HG02642 (cell line): ENCODE data around the gene OPN1MW2.
"Not testable (repeated sequence)": the region's sequence is repeated elsewhere in the genome, so short reads cannot be mapped to it uniquely, and the experiment has no call there.

ENCODE experiments used
- ATAC-seq: cut with Tn5 transposase; IDR thresholded peaks from one replicate; pipeline ENCODE4 v1.9.1; 2021; ENCODE audit warnings: mild to moderate bottlenecking; ENCODE audit not compliant: unreplicated experiment, poor library complexity

The OPN1MW2 gene

GRCh38 chrX:154219456-154219855 lies at the start of gene OPN1MW2:
OPN1MW2 (plus strand) TSS chrX:154219756; CDS start chrX:154219816, 60 bp downstream.
- ATAC-seq, result not testable (repeated sequence)

DNA sequence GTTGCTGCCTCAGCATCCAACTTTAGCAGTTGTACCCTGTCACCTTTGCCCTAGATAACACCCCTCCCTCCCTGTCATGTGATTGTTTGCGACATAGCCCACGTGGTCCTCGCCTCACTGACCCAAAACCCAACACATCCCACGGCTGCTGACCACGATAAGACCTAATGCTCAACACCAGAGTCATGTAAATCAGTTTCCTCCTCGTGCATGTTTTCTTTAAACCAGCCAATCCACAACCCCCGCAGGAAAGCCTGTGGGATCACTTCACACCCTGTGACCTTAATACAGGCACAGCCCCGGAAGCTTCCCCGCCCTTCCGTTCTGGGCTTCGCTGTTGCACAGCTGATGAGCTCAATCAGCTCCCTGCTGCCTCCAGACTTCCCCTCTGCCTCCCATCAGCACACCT lies 47.0 kb upstream of the OPN1MW2 start:
- ATAC-seq, result not testable (repeated sequence)

- ATAC-seq, result not testable (repeated sequence)
These were observed 45.2 kb upstream of the OPN1MW2 start for GRCh38 chrX:154174356-154174755.

DNA sequence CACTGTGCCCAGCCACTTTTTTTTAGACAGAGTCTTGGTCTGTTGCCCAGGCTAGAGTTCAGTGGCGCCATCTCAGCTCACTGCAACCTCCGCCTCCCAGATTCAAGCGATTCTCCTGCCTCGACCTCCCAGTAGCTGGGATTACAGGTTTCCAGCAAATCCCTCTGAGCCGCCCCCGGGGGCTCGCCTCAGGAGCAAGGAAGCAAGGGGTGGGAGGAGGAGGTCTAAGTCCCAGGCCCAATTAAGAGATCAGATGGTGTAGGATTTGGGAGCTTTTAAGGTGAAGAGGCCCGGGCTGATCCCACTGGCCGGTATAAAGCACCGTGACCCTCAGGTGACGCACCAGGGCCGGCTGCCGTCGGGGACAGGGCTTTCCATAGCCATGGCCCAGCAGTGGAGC lies 37.3 kb upstream of the OPN1MW2 start, which contains the start of gene OPN1MW:
OPN1MW (plus strand) TSS at position 301 of the 400 bp plus-strand sequence; CDS start at position 383, 82 bp downstream.
- not testable (repeated sequence) for ATAC-seq

GRCh38 chrX:154183794-154184193 lies 35.8 kb upstream of the OPN1MW2 start:
- ATAC-seq, result not testable (repeated sequence)

- not testable (repeated sequence) for ATAC-seq
These were observed 26.7 kb upstream of the OPN1MW2 start for GRCh38 chrX:154192846-154193245.

- not testable (repeated sequence) for ATAC-seq
These were observed 25.2 kb upstream of the OPN1MW2 start for GRCh38 chrX:154194316-154194715.

- ATAC-seq, result not testable (repeated sequence)
These were observed 23.1 kb upstream of the OPN1MW2 start for GRCh38 chrX:154196466-154196865.

DNA sequence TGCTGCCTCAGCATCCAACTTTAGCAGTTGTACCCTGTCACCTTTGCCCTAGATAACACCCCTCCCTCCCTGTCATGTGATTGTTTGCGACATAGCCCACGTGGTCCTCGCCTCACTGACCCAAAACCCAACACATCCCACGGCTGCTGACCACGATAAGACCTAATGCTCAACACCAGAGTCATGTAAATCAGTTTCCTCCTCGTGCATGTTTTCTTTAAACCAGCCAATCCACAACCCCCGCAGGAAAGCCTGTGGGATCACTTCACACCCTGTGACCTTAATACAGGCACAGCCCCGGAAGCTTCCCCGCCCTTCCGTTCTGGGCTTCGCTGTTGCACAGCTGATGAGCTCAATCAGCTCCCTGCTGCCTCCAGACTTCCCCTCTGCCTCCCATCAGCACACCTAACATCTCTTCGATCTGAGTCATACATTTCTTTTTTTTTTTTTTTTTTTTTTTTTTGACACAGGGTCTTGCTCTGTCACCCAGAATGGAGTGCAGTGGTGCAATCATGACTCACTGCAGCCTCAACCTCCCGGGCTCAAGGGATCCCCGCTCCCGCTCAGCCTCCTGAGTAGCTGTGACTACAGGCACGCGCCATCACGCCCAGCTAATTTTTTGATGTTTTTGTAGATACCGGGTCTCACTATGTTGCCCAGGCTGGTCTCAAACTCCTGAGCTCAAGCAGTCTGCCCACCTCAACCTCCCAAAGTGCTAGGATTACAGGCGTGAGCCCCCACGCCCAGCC lies 9.7 kb upstream of the OPN1MW2 start:
- ATAC-seq, result peak; percentile 55

DNA sequence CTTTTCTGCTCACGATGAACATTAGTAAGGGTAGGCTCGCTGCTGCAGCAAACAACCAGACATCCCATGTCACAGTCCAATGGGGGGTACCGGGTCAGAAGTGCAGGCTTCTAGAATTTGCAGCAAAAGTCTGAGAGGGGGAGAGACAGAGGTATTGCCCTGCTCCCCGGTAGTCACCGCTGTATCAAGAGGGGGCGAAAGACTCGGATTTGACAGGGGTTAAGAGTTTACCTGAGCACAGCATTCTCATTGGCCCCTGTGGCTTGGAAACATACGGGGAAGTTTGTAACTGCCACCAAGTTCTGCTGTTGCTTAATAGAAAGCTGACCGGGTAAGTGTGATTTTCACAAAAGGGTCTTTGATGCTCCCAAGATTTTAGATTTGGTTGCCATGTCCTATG lies 8.5 kb upstream of the OPN1MW2 start:
- ATAC-seq, result not testable (repeated sequence)

DNA sequence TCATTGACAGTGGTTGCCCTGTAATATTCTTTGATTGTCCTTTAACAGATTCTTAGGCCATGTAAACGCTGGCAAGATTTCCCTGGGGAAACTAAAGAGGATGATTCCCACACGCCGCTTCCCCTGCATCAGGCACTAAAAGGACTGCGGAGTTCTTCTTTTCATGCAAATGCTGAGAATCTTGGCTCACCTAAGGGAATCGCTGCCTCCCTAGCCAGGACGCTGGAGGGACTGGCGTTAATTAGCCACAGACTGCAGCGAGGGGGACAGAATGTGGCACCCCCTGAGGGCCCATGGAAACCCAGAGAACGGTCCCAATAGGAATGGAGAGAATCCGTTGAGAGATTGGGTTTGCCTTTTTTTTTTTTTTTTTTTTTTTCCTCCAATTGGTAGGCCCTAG lies 8.1 kb upstream of the OPN1MW2 start:
- not testable (repeated sequence) for ATAC-seq

- not testable (repeated sequence) for ATAC-seq
These were observed 5.7 kb downstream of the OPN1MW2 start for GRCh38 chrX:154225292-154225691.

GRCh38 chrX:154226706-154227105 lies 7.2 kb downstream of the OPN1MW2 start:
- ATAC-seq, result not testable (repeated sequence)

- not testable (repeated sequence) for ATAC-seq
These were observed 11.9 kb downstream of the OPN1MW2 start for GRCh38 chrX:154231443-154231842.

DNA sequence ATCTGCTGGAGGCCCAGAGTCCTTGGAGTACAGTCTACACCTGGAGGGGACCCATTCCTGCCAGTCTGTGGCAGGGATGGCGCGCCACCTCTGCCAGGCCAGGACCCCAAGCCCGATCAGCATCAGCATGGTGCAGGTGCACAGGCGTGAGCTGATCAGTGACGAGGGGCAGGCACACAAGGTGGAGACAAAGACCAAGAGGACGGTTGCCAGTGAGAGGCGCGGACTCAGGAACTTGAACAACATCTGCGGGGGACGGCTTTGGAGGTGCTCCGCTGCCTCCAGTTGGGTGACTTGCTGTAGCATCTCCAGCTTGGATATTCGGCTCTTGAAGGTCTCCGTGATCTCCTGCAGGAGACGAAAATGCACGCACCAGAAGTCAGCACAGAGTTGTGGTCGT lies 14.1 kb downstream of the OPN1MW2 start:
- not testable (repeated sequence) for ATAC-seq

- not testable (repeated sequence) for ATAC-seq
These were observed 19.5 kb downstream of the OPN1MW2 start for GRCh38 chrX:154238939-154239559.

DNA sequence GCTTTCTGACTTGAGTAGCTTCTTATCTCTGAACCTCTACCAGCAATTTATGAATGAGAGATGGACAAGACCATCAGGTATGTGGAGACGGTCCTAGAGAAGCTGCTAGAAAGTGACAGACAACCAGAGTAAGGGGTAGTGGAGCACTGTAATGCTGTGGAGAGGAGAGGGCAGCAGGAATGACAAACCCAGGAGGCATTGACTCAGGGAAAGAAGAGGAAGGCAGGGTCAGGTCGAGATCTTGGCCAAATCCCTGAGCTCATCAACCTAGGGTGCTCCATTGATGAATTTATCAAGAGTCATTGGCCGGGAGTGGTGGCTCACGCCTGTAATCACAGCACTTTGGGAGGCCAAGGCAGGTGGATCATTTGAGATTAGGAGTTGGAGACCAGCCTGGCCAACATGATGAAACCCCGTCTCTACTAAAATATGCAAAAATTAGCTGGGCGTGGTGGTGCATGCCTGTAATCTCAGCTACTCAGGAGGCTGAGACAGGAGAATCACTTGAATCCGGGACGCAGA lies 20.5 kb downstream of the OPN1MW2 start:
- not testable (repeated sequence) for ATAC-seq

- ATAC-seq, result not testable (repeated sequence)
These were observed 28.0 kb downstream of the OPN1MW2 start for GRCh38 chrX:154247377-154248045.

DNA sequence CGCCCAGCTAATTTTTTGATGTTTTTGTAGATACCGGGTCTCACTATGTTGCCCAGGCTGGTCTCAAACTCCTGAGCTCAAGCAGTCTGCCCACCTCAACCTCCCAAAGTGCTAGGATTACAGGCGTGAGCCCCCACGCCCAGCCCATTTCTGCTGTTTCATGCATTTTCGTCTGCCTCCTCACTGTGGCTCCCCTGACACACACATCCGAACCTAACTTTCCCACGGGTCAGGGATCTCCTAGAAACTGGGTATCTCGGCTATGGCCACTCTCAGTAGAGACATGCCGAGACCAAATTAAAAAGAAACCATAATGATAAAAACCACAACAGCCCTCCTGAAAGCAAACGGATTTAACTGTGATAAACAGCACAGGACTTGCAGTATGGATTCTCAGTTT lies 28.5 kb downstream of the OPN1MW2 start:
- ATAC-seq, result not testable (repeated sequence)

- ATAC-seq, result not testable (repeated sequence)
These were observed 37.7 kb downstream of the OPN1MW2 start, which contains the start of gene OPN1MW3 for GRCh38 chrX:154257282-154257681. OPN1MW3 (plus strand) TSS chrX:154257582; CDS start chrX:154257620, 38 bp downstream.
